Measurements from ENCODE around the gene ELANE.

ELANE gene

DNA sequence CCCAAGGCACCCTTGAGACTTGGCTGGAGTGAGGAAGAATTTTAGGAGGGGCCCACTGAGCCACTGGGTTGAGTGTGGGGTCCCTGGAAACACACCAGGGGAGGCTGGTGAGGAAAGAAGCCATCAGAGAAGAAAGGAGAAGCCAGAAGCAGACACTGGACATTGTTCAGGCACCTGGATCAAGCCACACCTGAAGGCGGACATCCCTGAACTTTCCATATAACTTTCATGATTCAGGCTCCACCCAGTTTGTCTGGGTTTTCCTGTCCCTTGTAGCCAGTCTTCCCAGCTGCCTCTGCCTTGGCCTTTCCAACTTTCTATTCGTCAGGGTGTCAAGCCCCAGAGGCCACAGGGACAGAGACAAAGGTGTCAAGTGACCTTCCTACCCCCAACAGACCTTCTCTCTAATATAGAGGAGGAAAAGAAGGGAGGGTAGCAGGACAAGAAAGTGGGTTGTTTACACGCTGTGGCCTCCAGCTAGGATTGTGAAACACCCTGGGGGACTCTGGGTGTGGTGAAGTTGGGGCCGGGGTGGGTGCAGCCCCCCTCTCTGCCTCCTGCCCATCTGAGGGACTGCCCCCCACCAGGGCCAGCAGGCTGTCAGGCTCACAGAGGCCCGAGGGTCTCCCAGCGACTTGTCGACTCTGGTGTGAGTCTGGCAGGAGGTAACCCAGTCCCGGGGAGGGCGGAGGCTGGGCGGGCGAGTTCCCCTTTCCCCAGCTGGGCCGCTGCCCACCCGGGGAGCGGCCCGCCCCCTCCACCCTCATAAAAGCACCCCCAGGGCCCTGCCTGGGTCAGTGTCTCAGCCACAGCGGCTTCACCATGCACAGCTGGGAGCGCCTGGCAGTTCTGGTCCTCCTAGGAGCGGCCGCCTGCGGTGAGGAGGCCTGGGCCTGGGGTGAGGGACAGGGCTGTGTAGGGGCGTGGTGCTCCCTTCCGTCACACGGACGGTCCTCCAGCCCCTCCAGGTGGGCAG is 7.1 kb downstream of the ELANE start, which contains the start of gene CFD:
Gene CFD, plus strand, starts transcription at position 797 of the 976 bp plus-strand sequence. Its CDS starts 26 bp downstream, at position 823.
- Histone ChIP-seq H3K4me1 (ENCODE audit: control insufficient read depth in 1 of 2, insufficient read depth in 1 of 2, low read depth in 1 of 2, low read length in 1 of 2) (peaks cover 58% of the 10 kb centered on the region in 2 experiments), H3K27me3 (peaks cover 41% of the 10 kb centered on the region), H3K4me3 (ENCODE audit: low read depth in 1 of 2, low read length in 1 of 2) (peak within 1 kb of the TSS; percentile 62 to 64), H3K9me3 (no peaks in the 10 kb centered on the region), H3K27ac (peak within 1 kb of the TSS; percentile 87), H3K36me3 (no peaks in the 10 kb centered on the region)
- TF ChIP-seq CTCF (IDR thresholded peaks at IDR 0.05) = no peak

- peak overlapping the region; percentile 39 for H3K27ac ChIP-seq
- H3K27me3 ChIP-seq = peaks cover 38% of the 10 kb centered on the region
- TF ChIP-seq CTCF (IDR thresholded peaks at IDR 0.05) = no peak
- H3K9me3 ChIP-seq = no peaks in the 10 kb centered on the region
- no peaks in the 10 kb centered on the region for H3K36me3 ChIP-seq
- peak overlapping the region; percentile 62 to 64 for H3K4me3 ChIP-seq (ENCODE audit: low read depth in 1 of 2, low read length in 1 of 2)
- H3K4me1 ChIP-seq (ENCODE audit: control insufficient read depth in 1 of 2, insufficient read depth in 1 of 2, low read depth in 1 of 2, low read length in 1 of 2) = peaks cover 59 to 60% of the 10 kb centered on the region in 2 experiments
These were observed 9.1 kb downstream of the ELANE start for GRCh38 chr19:861141-861755.

- H3K9me3 ChIP-seq = no peaks in the 10 kb centered on the region
- peak overlapping the region; percentile 88 for H3K27ac ChIP-seq
- H3K27me3 ChIP-seq = peaks cover 38% of the 10 kb centered on the region
- TF ChIP-seq CTCF (IDR thresholded peaks at IDR 0.05) = peak; percentile 27
- H3K4me1 ChIP-seq (ENCODE audit: control insufficient read depth in 1 of 2, insufficient read depth in 1 of 2, low read depth in 1 of 2, low read length in 1 of 2) = peaks cover 58 to 60% of the 10 kb centered on the region in 2 experiments
- peaks cover 2% of the 10 kb centered on the region for H3K36me3 ChIP-seq
- H3K4me3 ChIP-seq (ENCODE audit: low read depth in 1 of 2, low read length in 1 of 2) = peak overlapping the region; percentile 17 to 56
These were observed 9.9 kb downstream of the ELANE start for GRCh38 chr19:861756-862580.

DNA sequence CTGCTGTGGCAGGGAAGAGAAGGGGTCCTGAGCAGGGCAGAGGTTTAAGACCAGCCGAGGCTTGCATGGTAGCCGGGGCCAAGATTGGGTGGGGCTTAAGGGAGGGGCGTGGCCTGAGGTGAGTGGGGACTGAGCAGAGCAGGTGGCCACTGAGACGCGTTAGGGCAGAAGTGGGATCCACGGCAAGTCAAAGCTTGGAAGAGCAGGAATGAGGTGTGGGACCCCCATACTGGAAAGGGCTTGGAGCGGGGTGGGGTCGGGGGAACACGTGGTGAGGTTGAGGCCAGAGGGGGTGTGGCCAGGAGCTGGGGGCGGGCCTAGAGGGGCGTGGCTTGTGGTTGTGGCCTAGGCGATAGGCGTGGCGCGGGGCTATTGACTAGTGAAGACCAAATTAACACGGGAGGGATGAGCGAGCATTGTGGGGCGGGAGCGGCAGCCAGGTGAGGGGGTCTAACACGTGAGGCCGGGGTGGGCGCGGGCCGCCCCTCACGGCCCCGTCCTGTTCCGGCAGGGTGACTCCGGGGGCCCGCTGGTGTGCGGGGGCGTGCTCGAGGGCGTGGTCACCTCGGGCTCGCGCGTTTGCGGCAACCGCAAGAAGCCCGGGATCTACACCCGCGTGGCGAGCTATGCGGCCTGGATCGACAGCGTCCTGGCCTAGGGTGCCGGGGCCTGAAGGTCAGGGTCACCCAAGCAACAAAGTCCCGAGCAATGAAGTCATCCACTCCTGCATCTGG is 10.6 kb downstream of the ELANE start:
- peaks cover 10% of the 10 kb centered on the region for H3K36me3 ChIP-seq
- peaks cover 51 to 57% of the 10 kb centered on the region in 2 experiments for H3K4me1 ChIP-seq (ENCODE audit: control insufficient read depth in 1 of 2, insufficient read depth in 1 of 2, low read depth in 1 of 2, low read length in 1 of 2)
- H3K9me3 ChIP-seq = no peaks in the 10 kb centered on the region
- TF ChIP-seq CTCF (IDR thresholded peaks at IDR 0.05) = no peak
- peak overlapping the region; percentile 45 to 56 for H3K4me3 ChIP-seq (ENCODE audit: low read depth in 1 of 2, low read length in 1 of 2)
- H3K27me3 ChIP-seq = peaks cover 38% of the 10 kb centered on the region
- peak overlapping the region; percentile 88 for H3K27ac ChIP-seq

GRCh38 chr19:863315-863620 is 11.2 kb downstream of the ELANE start:
- Histone ChIP-seq H3K9me3 (no peaks in the 10 kb centered on the region), H3K4me1 (ENCODE audit: control insufficient read depth in 1 of 2, insufficient read depth in 1 of 2, low read depth in 1 of 2, low read length in 1 of 2) (peaks cover 48 to 57% of the 10 kb centered on the region in 2 experiments), H3K27ac (peak overlapping the region; percentile 88), H3K27me3 (peaks cover 38% of the 10 kb centered on the region), H3K4me3 (ENCODE audit: low read depth in 1 of 2, low read length in 1 of 2) (peak overlapping the region; percentile 45 to 56), H3K36me3 (peaks cover 15% of the 10 kb centered on the region)
- no peak for TF ChIP-seq CTCF (IDR thresholded peaks at IDR 0.05)
